IPS-15b (cell line): ENCODE data around the gene FAM43A.

Experiments used
- H3K27me3 ChIP-seq: one replicate; pipeline ENCODE4 v1.6.1; 2013; ENCODE audit warnings: low read length; ENCODE audit not compliant: control insufficient read depth, insufficient read depth
- H3K36me3 ChIP-seq: one replicate; pipeline ENCODE4 v1.6.1; 2013; ENCODE audit warnings: low read length; ENCODE audit not compliant: control insufficient read depth, insufficient read depth
- H3K4me1 ChIP-seq: one replicate; pipeline ENCODE4 v1.6.1; 2013; ENCODE audit warnings: mild to moderate bottlenecking, low read length; ENCODE audit not compliant: control insufficient read depth, insufficient read depth
- H3K4me3 ChIP-seq: one replicate; pipeline ENCODE4 v1.5.1; 2013; ENCODE audit warnings: low read depth, low read length
- H3K9ac ChIP-seq: one replicate; pipeline ENCODE4 v1.6.1; 2013; ENCODE audit warnings: low read depth, mild to moderate bottlenecking, low read length
- H3K9me3 ChIP-seq: one replicate; pipeline ENCODE4 v1.6.1; 2013; ENCODE audit warnings: mild to moderate bottlenecking, low read length; ENCODE audit not compliant: control insufficient read depth, insufficient read depth

FAM43A gene

GRCh38 chr3:194690501-194691372 lies 5.1 kb downstream of the FAM43A start:
- Histone ChIP-seq H3K9me3 (no peaks in the 10 kb centered on the region), H3K9ac (no peak overlapping the region), H3K4me3 (no peak overlapping the region), H3K27me3 (peaks cover 18% of the 10 kb centered on the region), H3K4me1 (no peaks in the 10 kb centered on the region), H3K36me3 (no peaks in the 10 kb centered on the region)

GRCh38 chr3:194691481-194692283 lies 6.0 kb downstream of the FAM43A start:
- Histone ChIP-seq H3K27me3 (peaks cover 9% of the 10 kb centered on the region), H3K4me3 (no peak overlapping the region), H3K36me3 (no peaks in the 10 kb centered on the region), H3K9me3 (no peaks in the 10 kb centered on the region), H3K4me1 (no peaks in the 10 kb centered on the region), H3K9ac (no peak overlapping the region)

- Histone ChIP-seq H3K36me3 (no peaks in the 10 kb centered on the region), H3K4me3 (no peak overlapping the region), H3K27me3 (no peaks in the 10 kb centered on the region), H3K9ac (no peak overlapping the region), H3K4me1 (no peaks in the 10 kb centered on the region), H3K9me3 (no peaks in the 10 kb centered on the region)
Measured at GRCh38 chr3:194696702-194697101, 11.0 kb downstream of the FAM43A start.

- H3K9ac ChIP-seq: no peak overlapping the region
- no peaks in the 10 kb centered on the region for H3K9me3 ChIP-seq
- no peaks in the 10 kb centered on the region for H3K27me3 ChIP-seq
- H3K4me3 ChIP-seq: no peak overlapping the region
- H3K36me3 ChIP-seq: no peaks in the 10 kb centered on the region
- H3K4me1 ChIP-seq: peaks cover 2% of the 10 kb centered on the region
Measured at GRCh38 chr3:194702545-194702944, 16.9 kb downstream of the FAM43A start.

- no peaks in the 10 kb centered on the region for H3K9me3 ChIP-seq
- peaks cover 2% of the 10 kb centered on the region for H3K4me1 ChIP-seq
- H3K27me3 ChIP-seq: no peaks in the 10 kb centered on the region
- H3K4me3 ChIP-seq: no peak overlapping the region
- no peak overlapping the region for H3K9ac ChIP-seq
- no peaks in the 10 kb centered on the region for H3K36me3 ChIP-seq
Measured at GRCh38 chr3:194705227-194705626, 19.5 kb downstream of the FAM43A start.

- Histone ChIP-seq H3K36me3 (no peaks in the 10 kb centered on the region), H3K9ac (no peak overlapping the region), H3K9me3 (no peaks in the 10 kb centered on the region), H3K4me1 (peaks cover 2% of the 10 kb centered on the region), H3K4me3 (no peak overlapping the region), H3K27me3 (no peaks in the 10 kb centered on the region)
Measured at GRCh38 chr3:194705761-194706160, 20.1 kb downstream of the FAM43A start.

- H3K9me3 ChIP-seq: no peaks in the 10 kb centered on the region
- no peak overlapping the region for H3K9ac ChIP-seq
- H3K36me3 ChIP-seq: no peaks in the 10 kb centered on the region
- peaks cover 2% of the 10 kb centered on the region for H3K4me1 ChIP-seq
- no peaks in the 10 kb centered on the region for H3K27me3 ChIP-seq
- no peak overlapping the region for H3K4me3 ChIP-seq
Measured at GRCh38 chr3:194707147-194707540, 21.5 kb downstream of the FAM43A start.

GRCh38 chr3:194711286-194711685 lies 25.6 kb downstream of the FAM43A start:
- no peak overlapping the region for H3K9ac ChIP-seq
- no peaks in the 10 kb centered on the region for H3K36me3 ChIP-seq
- H3K27me3 ChIP-seq: no peaks in the 10 kb centered on the region
- peaks cover 2% of the 10 kb centered on the region for H3K4me1 ChIP-seq
- no peak overlapping the region for H3K4me3 ChIP-seq
- no peaks in the 10 kb centered on the region for H3K9me3 ChIP-seq

GRCh38 chr3:194711913-194712312 lies 26.2 kb downstream of the FAM43A start:
- no peak overlapping the region for H3K9ac ChIP-seq
- H3K27me3 ChIP-seq: no peaks in the 10 kb centered on the region

GRCh38 chr3:194713299-194714136 lies 27.8 kb downstream of the FAM43A start:
- H3K36me3 ChIP-seq: no peaks in the 10 kb centered on the region
- H3K4me1 ChIP-seq: no peaks in the 10 kb centered on the region
- H3K27me3 ChIP-seq: no peaks in the 10 kb centered on the region
- H3K4me3 ChIP-seq: no peak overlapping the region
- H3K9me3 ChIP-seq: no peaks in the 10 kb centered on the region
- no peak overlapping the region for H3K9ac ChIP-seq

More at GRCh38 chr3:194711913-194712312, 26.2 kb downstream of the FAM43A start:
- no peaks in the 10 kb centered on the region for H3K36me3 ChIP-seq
- no peaks in the 10 kb centered on the region for H3K4me1 ChIP-seq
- no peak overlapping the region for H3K4me3 ChIP-seq
- no peaks in the 10 kb centered on the region for H3K9me3 ChIP-seq

GRCh38 chr3:194714137-194714455 lies 28.4 kb downstream of the FAM43A start:
- Histone ChIP-seq H3K4me3 (no peak overlapping the region), H3K27me3 (no peaks in the 10 kb centered on the region), H3K9ac (no peak overlapping the region), H3K9me3 (no peaks in the 10 kb centered on the region), H3K36me3 (no peaks in the 10 kb centered on the region), H3K4me1 (no peaks in the 10 kb centered on the region)
